Measurements from ENCODE around the gene ARL11. TPM values are rescaled to one million over a fixed set of nuclear protein-coding genes. Genes with fewer than 3 reads are reported as not detected.

Gene ARL11
- total RNA-seq, 6 experiments from 2014 or later = not detected

DNA sequence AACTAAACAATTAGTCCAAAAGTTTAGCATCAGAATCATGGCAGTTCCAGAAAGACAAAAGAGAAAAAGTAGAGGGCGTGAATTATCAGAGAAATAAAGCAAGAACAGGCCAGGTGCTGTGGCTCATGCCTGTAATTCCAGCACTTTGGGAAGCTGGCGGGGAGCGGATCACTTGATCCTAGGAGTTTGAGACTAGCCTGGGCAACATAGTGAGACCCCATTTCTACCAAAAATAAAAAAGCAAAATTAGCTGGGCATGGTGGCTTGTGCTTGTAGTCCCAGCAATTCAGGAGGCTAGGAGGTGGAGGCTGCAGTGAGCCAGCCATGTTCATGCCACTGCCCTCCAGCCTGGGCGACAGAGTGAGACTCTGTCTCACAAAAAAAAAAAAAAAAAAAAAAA lies 18.4 kb downstream of the ARL11 start:
- Mint-ChIP-seq H3K27me3 (ENCODE audit: insufficient read depth) (no peaks in the 10 kb centered on the region; the same call in 1 of the 2 replicates), H3K4me1 (ENCODE audit: low read depth) (peaks cover 28% of the 10 kb centered on the region)

DNA sequence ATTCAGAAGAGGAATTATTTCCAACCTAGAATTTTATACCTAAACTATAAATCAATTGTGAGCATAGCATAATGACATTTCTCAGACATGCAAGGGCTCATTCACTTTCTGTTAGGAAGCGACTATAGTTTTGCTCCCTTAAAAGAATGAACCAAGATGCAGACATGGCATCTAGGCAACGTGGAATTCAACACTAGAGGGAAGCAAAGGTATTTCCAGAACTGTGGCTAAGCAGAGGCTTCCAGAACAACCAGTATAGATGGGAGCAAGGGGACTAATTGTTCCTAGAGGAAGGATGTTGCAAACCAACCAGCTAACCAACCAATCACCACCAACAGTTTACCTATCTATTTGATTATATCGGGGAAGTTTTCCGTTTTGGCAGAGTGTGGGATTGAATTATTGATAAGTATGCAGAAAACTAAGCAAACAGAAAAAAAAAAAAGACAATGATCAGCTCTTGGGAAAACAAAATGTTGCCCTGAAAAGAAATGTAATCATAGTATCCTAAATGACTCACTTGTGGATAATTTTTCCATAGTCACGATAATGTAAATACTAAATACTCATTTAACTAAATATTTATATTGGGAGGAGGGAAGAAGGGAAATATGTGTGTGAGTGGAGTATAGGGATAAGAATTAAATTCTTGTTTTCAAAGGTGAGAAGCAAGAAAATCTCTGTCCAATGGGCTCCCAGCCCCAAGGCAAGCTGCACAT lies 21.1 kb downstream of the ARL11 start:
- peak; percentile 49 for DNase-seq
- Mint-ChIP-seq H3K4me3 (no peak overlapping the region), H3K4me1 (ENCODE audit: low read depth) (peaks cover 13% of the 10 kb centered on the region), H3K9me3 (no peaks in the 10 kb centered on the region), H3K27ac (peak overlapping the region; percentile 47; the same call in 1 of the 2 replicates), H3K27me3 (ENCODE audit: insufficient read depth) (no peaks in the 10 kb centered on the region; the same call in 1 of the 2 replicates), H3K36me3 (ENCODE audit: low read depth) (no peaks in the 10 kb centered on the region)
- TF ChIP-seq, protein P1, sequence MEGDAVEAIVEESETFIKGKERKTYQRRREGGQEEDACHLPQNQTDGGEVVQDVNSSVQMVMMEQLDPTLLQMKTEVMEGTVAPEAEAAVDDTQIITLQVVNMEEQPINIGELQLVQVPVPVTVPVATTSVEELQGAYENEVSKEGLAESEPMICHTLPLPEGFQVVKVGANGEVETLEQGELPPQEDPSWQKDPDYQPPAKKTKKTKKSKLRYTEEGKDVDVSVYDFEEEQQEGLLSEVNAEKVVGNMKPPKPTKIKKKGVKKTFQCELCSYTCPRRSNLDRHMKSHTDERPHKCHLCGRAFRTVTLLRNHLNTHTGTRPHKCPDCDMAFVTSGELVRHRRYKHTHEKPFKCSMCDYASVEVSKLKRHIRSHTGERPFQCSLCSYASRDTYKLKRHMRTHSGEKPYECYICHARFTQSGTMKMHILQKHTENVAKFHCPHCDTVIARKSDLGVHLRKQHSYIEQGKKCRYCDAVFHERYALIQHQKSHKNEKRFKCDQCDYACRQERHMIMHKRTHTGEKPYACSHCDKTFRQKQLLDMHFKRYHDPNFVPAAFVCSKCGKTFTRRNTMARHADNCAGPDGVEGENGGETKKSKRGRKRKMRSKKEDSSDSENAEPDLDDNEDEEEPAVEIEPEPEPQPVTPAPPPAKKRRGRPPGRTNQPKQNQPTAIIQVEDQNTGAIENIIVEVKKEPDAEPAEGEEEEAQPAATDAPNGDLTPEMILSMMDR (IDR thresholded peaks at IDR 0.05) = peak; percentile 66

More for the DNA sequence above, 18.4 kb downstream of the ARL11 start:
- no peak overlapping the region for H3K27ac Mint-ChIP-seq
- no peak for DNase-seq
- TF ChIP-seq, protein P1 (IDR thresholded peaks at IDR 0.05) = no peak
- no peaks in the 10 kb centered on the region for H3K36me3 Mint-ChIP-seq (ENCODE audit: low read depth)
- no peaks in the 10 kb centered on the region for H3K9me3 Mint-ChIP-seq
- H3K4me3 Mint-ChIP-seq = no peak overlapping the region

GRCh38 chr13:49649963-49650312 lies 21.6 kb downstream of the ARL11 start:
- Mint-ChIP-seq H3K9me3 (no peaks in the 10 kb centered on the region), H3K27me3 (ENCODE audit: insufficient read depth) (no peaks in the 10 kb centered on the region; the same call in 1 of the 2 replicates)
- TF ChIP-seq, protein P1 (IDR thresholded peaks at IDR 0.05) = no peak

GRCh38 chr13:49651570-49652354 lies 23.5 kb downstream of the ARL11 start:
- no peak for DNase-seq
- Mint-ChIP-seq H3K4me1 (ENCODE audit: low read depth) (peaks cover 27% of the 10 kb centered on the region), H3K9me3 (no peaks in the 10 kb centered on the region), H3K4me3 (no peak overlapping the region), H3K27ac (no peak overlapping the region), H3K27me3 (ENCODE audit: insufficient read depth) (no peaks in the 10 kb centered on the region; the same call in 1 of the 2 replicates), H3K36me3 (ENCODE audit: low read depth) (no peaks in the 10 kb centered on the region; the same call in 1 of the 2 replicates)
- TF ChIP-seq, protein P1 (IDR thresholded peaks at IDR 0.05) = no peak

More at GRCh38 chr13:49649963-49650312, 21.6 kb downstream of the ARL11 start:
- H3K4me1 Mint-ChIP-seq (ENCODE audit: low read depth) = peaks cover 13% of the 10 kb centered on the region
- peak overlapping the region; percentile 29; the same call in 1 of the 2 replicates for H3K27ac Mint-ChIP-seq
- DNase-seq = no peak
- H3K4me3 Mint-ChIP-seq = no peak overlapping the region
- H3K36me3 Mint-ChIP-seq (ENCODE audit: low read depth) = no peaks in the 10 kb centered on the region

- H3K36me3 Mint-ChIP-seq (ENCODE audit: low read depth) = no peaks in the 10 kb centered on the region; the same call in 1 of the 2 replicates
- H3K4me1 Mint-ChIP-seq (ENCODE audit: low read depth) = peaks cover 27% of the 10 kb centered on the region
- no peaks in the 10 kb centered on the region for H3K9me3 Mint-ChIP-seq
- H3K27ac Mint-ChIP-seq = no peak overlapping the region
- TF ChIP-seq, protein P1 (IDR thresholded peaks at IDR 0.05) = peak; percentile 69
- peak; percentile 28 for DNase-seq
- no peaks in the 10 kb centered on the region; the same call in 1 of the 2 replicates for H3K27me3 Mint-ChIP-seq (ENCODE audit: insufficient read depth)
- H3K4me3 Mint-ChIP-seq = no peak overlapping the region
These were observed 24.3 kb downstream of the ARL11 start for GRCh38 chr13:49652355-49653305.
